HepG2 (cell line): ENCODE measurements around the gene TMF1. TPM values are rescaled to one million over a fixed set of nuclear protein-coding genes. Genes with fewer than 3 reads are reported as not detected.

Source experiments
- ATAC-seq: fragments of 200-7000 bp; cut with Tn5 transposase; 3 replicates; pipeline ENCODE4 v1.9.1; 2020; ENCODE audit warnings: mild to moderate bottlenecking, moderate library complexity
- BruUV-seq: library from RNA; stranded (reverse); fragments of 400-500 nt; replicated peaks from 2 replicates; lab custom pipeline; 2021; lab: Mats Ljungman, UMichigan
- CTCF ChIA-PET: fragments of 300-600 bp; formaldehyde crosslinking; extraction: SDS; loops from one replicate; lab custom pipeline; 2021; ENCODE audit warnings: low total read pairs, inconsistent platforms, low intra/inter-chr PET ratio; lab: Yijun Ruan, JAX
- POLR2A ChIA-PET: fragments of 350-600 bp; sonication (Branson Sonifier 250); formaldehyde crosslinking; loops from one replicate; lab custom pipeline; 2020; ENCODE audit warnings: antibody characterized with exemption, inconsistent platforms; lab: Yijun Ruan, JAX
- DNase-seq: peaks from one replicate; pipeline ENCODE4 v3.0.0-alpha.2; 2015; ENCODE audit warnings: low spot score
- FAIRE-seq: peaks from 3 replicates; lab custom pipeline; 2011; peaks lifted over from hg19 to GRCh38; lab: Jason Lieb, UNC
- H2AFZ ChIP-seq: one replicate; pipeline ENCODE4 v1.6.1; 2011; ENCODE audit warnings: low read length, inconsistent platforms
- H3K27ac ChIP-seq: fragments of 300-600 bp; 3 replicates; pipeline ENCODE4 v1.8.0; 2011; ENCODE audit warnings: mixed run types, mild to moderate bottlenecking, mixed read lengths, low read length, inconsistent platforms; ENCODE audit not compliant: insufficient read depth; ENCODE audit errors: extremely low read length
- H3K27me3 ChIP-seq, 2 experiments: fragments of 200-600 bp in 1 of 2; 2 replicates in 1 of 2; 3 replicates in 1 of 2; pipeline versions ENCODE4 v1.6.0 to v1.8.0; 2011; ENCODE audit warnings: low read length in 2 of 2, mild to moderate bottlenecking in 2 of 2, moderate library complexity in 2 of 2, inconsistent platforms in 1 of 2; ENCODE audit not compliant: insufficient read depth in 2 of 2, control insufficient read depth in 1 of 2
- H3K36me3 ChIP-seq, 2 experiments: fragments of 200-600 bp in 1 of 2; replicated peaks in 1 of 2; 2 replicates in 1 of 2; 3 replicates in 1 of 2; pipeline versions ENCODE4 v1.5.1 to v1.8.0; 2011; ENCODE audit warnings: low read length in 2 of 2, inconsistent platforms in 1 of 2; ENCODE audit not compliant: insufficient read depth in 2 of 2, control insufficient read depth in 1 of 2
- H3K4me1 ChIP-seq: 2 replicates; pipeline ENCODE4 v1.5.1; 2012; ENCODE audit warnings: low read length, inconsistent platforms; ENCODE audit not compliant: insufficient read depth
- H3K4me2 ChIP-seq: 2 replicates; pipeline ENCODE4 v1.6.0; 2011; ENCODE audit warnings: low read depth, low read length, inconsistent platforms
- H3K4me3 ChIP-seq, 3 experiments: fragments of 200-600 bp in 1 of 3; sonication (generic), shearing (Covaris generic) in 1 of 3; replicated peaks in 1 of 3; 2 replicates each; pipeline ENCODE4 v1.5.1; 2011 to 2016; ENCODE audit warnings: low read length in 3 of 3, inconsistent platforms in 2 of 3, low read depth in 2 of 3, mild to moderate bottlenecking in 2 of 3, control low read depth in 1 of 3, mixed read lengths in 1 of 3; ENCODE audit not compliant: insufficient read depth in 1 of 3
- H3K79me2 ChIP-seq: one replicate; pipeline ENCODE4 v1.6.1; 2011; ENCODE audit warnings: low read length, inconsistent platforms; ENCODE audit not compliant: insufficient read depth
- H3K9ac ChIP-seq: 2 replicates; pipeline ENCODE4 v1.6.0; 2011; ENCODE audit warnings: mild to moderate bottlenecking, low read depth, low read length, inconsistent platforms; ENCODE audit not compliant: insufficient read depth
- H3K9me3 ChIP-seq: 2 replicates; pipeline ENCODE4 v1.5.1; 2012; ENCODE audit warnings: mild to moderate bottlenecking, low read length
- H4K20me1 ChIP-seq: 2 replicates; pipeline ENCODE4 v1.6.0; 2011; ENCODE audit warnings: inconsistent platforms, mild to moderate bottlenecking, low read length, moderate library complexity; ENCODE audit not compliant: insufficient read depth
- DNMT3B ChIP-seq: conservative IDR thresholded peaks from 2 replicates; pipeline ENCODE4 v1.6.1; 2016; ENCODE audit warnings: missing biosample characterization, control low read depth
- ETV5 ChIP-seq: IDR thresholded peaks from 2 replicates; pipeline ENCODE4 v1.6.1; 2018; ENCODE audit warnings: missing biosample characterization, missing genetic modification reagents, inconsistent platforms, borderline replicate concordance
- FOXA1 ChIP-seq, 2 experiments: fragments of 450-650 bp in 1 of 2; sonication (generic) in 1 of 2; formaldehyde crosslinking in 1 of 2; IDR thresholded peaks; 2 replicates each; pipeline versions ENCODE4 v1.4.0 to v1.6.1; 2016 to 2020; ENCODE audit warnings: missing genetic modification reagents in 1 of 2
- SETDB1 ChIP-seq: sonication (generic); formaldehyde crosslinking; IDR thresholded peaks from 2 replicates; pipeline ENCODE4 v1.5.1; 2020; ENCODE audit warnings: missing genetic modification reagents, mild to moderate bottlenecking, borderline replicate concordance
- ZNF552 ChIP-seq: sonication (generic); formaldehyde crosslinking; IDR thresholded peaks from 2 replicates; pipeline ENCODE4 v1.9.0; 2022; ENCODE audit warnings: missing genetic modification reagents, mild to moderate bottlenecking, borderline replicate concordance
- WGBS: methylation state at CpG from one replicate; pipeline ENCODE4 v1.1.6; 2017; ENCODE audit warnings: low lambda C conversion rate; 5-methylcytosine and 5-hydroxymethylcytosine counted together
- in situ Hi-C: cut with HindIII; loops from 2 replicates; pipeline ENCODE4 v1.10.0; 2017; ENCODE audit warnings: low pct_unique_long_range_greater_than_20kb; ENCODE audit not compliant: extremely low pct_ligation_motif_present
- intact Hi-C: fragments of 100-400 bp; cut with micrococcal nuclease; formaldehyde crosslinking; loops from one replicate; pipeline ENCODE4 v1.10.0; 2022; ENCODE audit not compliant: unreplicated experiment
- polyA plus RNA-seq, 8 experiments: library from polyadenylated mRNA; depleted of rRNA in 3 of 8; stranded (reverse) in 7 of 8; unstranded in 1 of 8; fragments of >200 nt; fragmentation: Illumina TruSeq in 4 of 8; extraction: Trizol in 4 of 8; gene quantifications; 2 replicates each; pipeline versions ENCODE4 v1.2.1 to v1.2.3, GENCODE V29; 2011 to 2016; ENCODE audit warnings: low read depth in 4 of 8, missing spikeins in 1 of 8, mixed read lengths in 1 of 8; ENCODE audit not compliant: insufficient read depth in 1 of 8
- total RNA-seq, 5 experiments: library from RNA; depleted of rRNA; stranded (reverse); fragments of >200 nt; fragmentation: Illumina TruSeq; extraction: Trizol; gene quantifications; 2 replicates each; pipeline ENCODE4 v1.2.3, GENCODE V29; 2016; ENCODE audit warnings: low read depth in 1 of 5
- TF ChIP-seq, protein P1 (sequence below): sonication (generic); formaldehyde crosslinking; IDR thresholded peaks from 2 replicates; pipeline ENCODE4 v1.9.0; 2021; ENCODE audit warnings: missing genetic modification reagents, borderline replicate concordance

The TMF1 gene
- total and polyA plus RNA-seq, 2 of the 13 experiments (the other 11 are each of a cell fraction or from before 2014, with no cell fraction given) = 12.1 to 38.4 TPM

- Histone ChIP-seq H3K9ac (no peak overlapping the region), H2AFZ (no peak overlapping the region), H3K79me2 (no peaks in the 10 kb centered on the region), H3K4me2 (no peak overlapping the region), H3K36me3 (peaks cover 6 to 12% of the 10 kb centered on the region in 2 experiments; a peak in 4 of 5 replicates), H3K9me3 (no peaks in the 10 kb centered on the region), H3K27me3 (no peaks in the 10 kb centered on the region; a peak in 1 of 5 replicates), H3K4me3 (no peak overlapping the region), H4K20me1 (no peaks in the 10 kb centered on the region), H3K27ac (no peak overlapping the region), H3K4me1 (no peaks in the 10 kb centered on the region)
- 88% methylated on average over 6 of the region's 8 CpGs for WGBS
- no TSS peak for BruUV-seq
- in situ Hi-C loops (no loop called here), intact Hi-C loops (no loop called here)
- no peak for ATAC-seq
- ChIA-PET CTCF (no interaction called here), POLR2A (no interaction called here)
- DNase-seq = no peak
- no peak for FAIRE-seq
- TF ChIP-seq DNMT3B = no peak
- TF ChIP-seq, all 625 proteins: peak for 0
Measured at GRCh38 chr3:68996356-68996995, 55.7 kb downstream of the TMF1 start.

DNA sequence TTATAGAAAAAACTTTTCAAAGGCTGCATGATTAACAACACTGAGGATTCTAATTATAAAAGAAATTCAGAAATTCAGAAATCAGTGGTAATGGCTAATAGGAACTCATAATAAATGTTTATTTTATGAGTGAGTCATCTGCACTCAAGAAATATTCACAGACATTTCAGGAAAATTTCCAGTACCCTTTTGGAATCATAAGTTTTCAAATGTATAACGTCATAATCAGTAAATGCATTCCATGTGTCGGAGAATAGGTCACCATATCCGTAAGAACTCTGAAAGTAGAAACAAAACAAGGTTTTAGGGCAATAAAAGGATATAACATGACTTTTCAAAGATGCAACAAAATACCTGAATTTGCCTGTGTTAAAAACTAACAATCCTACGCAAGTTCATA lies 63.4 kb downstream of the TMF1 start:
- DNase-seq = no peak
- Histone ChIP-seq H3K4me2 (no peak overlapping the region), H3K36me3 (peaks cover 0 to 20% of the 10 kb centered on the region in 2 experiments; a peak in 4 of 5 replicates), H3K27ac (no peak overlapping the region), H3K9me3 (no peaks in the 10 kb centered on the region), H3K4me3 (no peak overlapping the region), H3K79me2 (no peaks in the 10 kb centered on the region)
- CTCF ChIA-PET = no interaction called here
- ATAC-seq = no peak
- intact Hi-C loops (no loop called here), in situ Hi-C loops (no loop called here)
- WGBS = 97% methylated on average over 4 of the region's 4 CpGs
- TF ChIP-seq SETDB1 = no peak
- TF ChIP-seq, protein P1, sequence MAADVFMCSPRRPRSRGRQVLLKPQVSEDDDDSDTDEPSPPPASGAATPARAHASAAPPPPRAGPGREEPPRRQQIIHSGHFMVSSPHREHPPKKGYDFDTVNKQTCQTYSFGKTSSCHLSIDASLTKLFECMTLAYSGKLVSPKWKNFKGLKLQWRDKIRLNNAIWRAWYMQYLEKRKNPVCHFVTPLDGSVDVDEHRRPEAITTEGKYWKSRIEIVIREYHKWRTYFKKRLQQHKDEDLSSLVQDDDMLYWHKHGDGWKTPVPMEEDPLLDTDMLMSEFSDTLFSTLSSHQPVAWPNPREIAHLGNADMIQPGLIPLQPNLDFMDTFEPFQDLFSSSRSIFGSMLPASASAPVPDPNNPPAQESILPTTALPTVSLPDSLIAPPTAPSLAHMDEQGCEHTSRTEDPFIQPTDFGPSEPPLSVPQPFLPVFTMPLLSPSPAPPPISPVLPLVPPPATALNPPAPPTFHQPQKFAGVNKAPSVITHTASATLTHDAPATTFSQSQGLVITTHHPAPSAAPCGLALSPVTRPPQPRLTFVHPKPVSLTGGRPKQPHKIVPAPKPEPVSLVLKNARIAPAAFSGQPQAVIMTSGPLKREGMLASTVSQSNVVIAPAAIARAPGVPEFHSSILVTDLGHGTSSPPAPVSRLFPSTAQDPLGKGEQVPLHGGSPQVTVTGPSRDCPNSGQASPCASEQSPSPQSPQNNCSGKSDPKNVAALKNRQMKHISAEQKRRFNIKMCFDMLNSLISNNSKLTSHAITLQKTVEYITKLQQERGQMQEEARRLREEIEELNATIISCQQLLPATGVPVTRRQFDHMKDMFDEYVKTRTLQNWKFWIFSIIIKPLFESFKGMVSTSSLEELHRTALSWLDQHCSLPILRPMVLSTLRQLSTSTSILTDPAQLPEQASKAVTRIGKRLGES = no peak
- TF ChIP-seq ETV5 (CRISPR knock-in tag) = no peak
- TF ChIP-seq FOXA1 (IDR thresholded peaks at IDR 0.05) = no peak
- no peak for TF ChIP-seq FOXA1 (CRISPR knock-in tag; IDR thresholded peaks at IDR 0.05)
- TF ChIP-seq ZNF552 (CRISPR knock-in tag) = no peak
- TF ChIP-seq, all 625 proteins: peak for 0
- H2AFZ ChIP-seq = no peak overlapping the region
- no TSS peak for BruUV-seq
- no peaks in the 10 kb centered on the region for H3K27me3 ChIP-seq
- FAIRE-seq = no peak
- no peak overlapping the region for H3K9ac ChIP-seq
- no peaks in the 10 kb centered on the region for H4K20me1 ChIP-seq
- POLR2A ChIA-PET = no interaction called here
- H3K4me1 ChIP-seq = no peaks in the 10 kb centered on the region
